H9 (cell line): ENCODE data around the gene CRHR1. TPM values are rescaled to one million over a fixed set of nuclear protein-coding genes. Genes with fewer than 3 reads are reported as not detected.
A peak's percentile ranks its signal among the peaks of the same experiment; 100 is the strongest.

Experiments used
- DNase-seq: peaks from one replicate; pipeline ENCODE4 v3.0.0-alpha.2; 2017
- H2AFZ ChIP-seq: one replicate; pipeline ENCODE4 v1.6.1; 2013; ENCODE audit warnings: mild to moderate bottlenecking, low read length, control low read depth, moderate library complexity
- H2AK5ac ChIP-seq: 2 replicates; pipeline ENCODE4 v1.6.1; 2013; ENCODE audit warnings: low read length, control low read depth, mixed read lengths; ENCODE audit not compliant: insufficient read length
- H2BK120ac ChIP-seq: one replicate; pipeline ENCODE4 v1.6.1; 2013; ENCODE audit warnings: low read depth, mild to moderate bottlenecking, low read length, control low read depth, inconsistent platforms; ENCODE audit not compliant: poor library complexity, severe bottlenecking
- H2BK12ac ChIP-seq: 2 replicates; pipeline ENCODE4 v1.6.1; 2013; ENCODE audit warnings: low read length, control low read depth, mixed read lengths, low read depth; ENCODE audit not compliant: insufficient read length
- H2BK15ac ChIP-seq: 2 replicates; pipeline ENCODE4 v1.6.1; 2013; ENCODE audit warnings: low read depth, low read length, control low read depth
- H2BK20ac ChIP-seq: one replicate; pipeline ENCODE4 v1.6.1; 2013; ENCODE audit warnings: low read depth, mild to moderate bottlenecking, low read length, control low read depth, inconsistent platforms; ENCODE audit not compliant: poor library complexity, severe bottlenecking
- H2BK5ac ChIP-seq: 2 replicates; pipeline ENCODE4 v1.6.1; 2013; ENCODE audit warnings: low read length, control low read depth, mixed read lengths; ENCODE audit not compliant: insufficient read length
- H3K14ac ChIP-seq: 2 replicates; pipeline ENCODE4 v1.6.1; 2013; ENCODE audit warnings: low read length, control low read depth; ENCODE audit not compliant: insufficient read depth
- H3K18ac ChIP-seq: 2 replicates; pipeline ENCODE4 v1.6.1; 2013; ENCODE audit warnings: low read depth, mild to moderate bottlenecking, mixed read lengths, low read length, control low read depth; ENCODE audit not compliant: insufficient read length
- H3K23ac ChIP-seq: 2 replicates; pipeline ENCODE4 v1.6.1; 2013; ENCODE audit warnings: low read length, control low read depth, mixed read lengths, low read depth; ENCODE audit not compliant: insufficient read length
- H3K23me2 ChIP-seq: 2 replicates; pipeline ENCODE4 v1.6.1; 2013; ENCODE audit warnings: low read depth, mild to moderate bottlenecking, mixed read lengths, low read length, control low read depth; ENCODE audit not compliant: insufficient read length, poor library complexity, severe bottlenecking
- H3K27ac ChIP-seq: 2 replicates; pipeline ENCODE4 v1.5.1; 2013; ENCODE audit warnings: low read length, control low read depth, mixed read lengths, low read depth; ENCODE audit not compliant: insufficient read length
- H3K27me3 ChIP-seq: 2 replicates; pipeline ENCODE4 v1.6.1; 2013; ENCODE audit warnings: low read length, control low read depth, inconsistent platforms; ENCODE audit not compliant: insufficient read depth
- H3K4ac ChIP-seq: 2 replicates; pipeline ENCODE4 v1.6.1; 2013; ENCODE audit warnings: low read depth, mild to moderate bottlenecking, control low read depth, inconsistent platforms, low read length, moderate library complexity
- H3K4me1 ChIP-seq: 2 replicates; pipeline ENCODE4 v1.6.1; 2013; ENCODE audit warnings: low read length, control low read depth, inconsistent platforms; ENCODE audit not compliant: insufficient read depth
- H3K4me2 ChIP-seq: 2 replicates; pipeline ENCODE4 v1.6.1; 2013; ENCODE audit warnings: low read length, control low read depth, mixed read lengths; ENCODE audit not compliant: insufficient read length, insufficient read depth
- H3K56ac ChIP-seq: 2 replicates; pipeline ENCODE4 v1.6.1; 2013; ENCODE audit warnings: low read depth, mild to moderate bottlenecking, mixed read lengths, low read length, control low read depth; ENCODE audit not compliant: insufficient read length
- H3K79me1 ChIP-seq: 2 replicates; pipeline ENCODE4 v1.6.1; 2013; ENCODE audit warnings: low read depth, mild to moderate bottlenecking, moderate library complexity, low read length, control low read depth, inconsistent platforms; ENCODE audit not compliant: insufficient read depth, poor library complexity, severe bottlenecking
- H3K79me2 ChIP-seq: 2 replicates; pipeline ENCODE4 v1.6.1; 2013; ENCODE audit warnings: low read length, control low read depth, inconsistent platforms; ENCODE audit not compliant: insufficient read depth
- H3K9ac ChIP-seq: 2 replicates; pipeline ENCODE4 v1.6.1; 2013; ENCODE audit warnings: low read length, control low read depth, mixed read lengths; ENCODE audit not compliant: insufficient read length; ENCODE audit errors: extremely low read depth
- H3K9me3 ChIP-seq: one replicate; pipeline ENCODE4 v1.6.1; 2013; ENCODE audit warnings: low read depth, low read length, inconsistent platforms; ENCODE audit not compliant: control insufficient read depth
- H3T11ph ChIP-seq: one replicate; pipeline ENCODE4 v1.6.1; 2013; ENCODE audit warnings: mild to moderate bottlenecking, low read length, control low read depth, inconsistent platforms
- H4K20me1 ChIP-seq: one replicate; pipeline ENCODE4 v1.6.1; 2013; ENCODE audit not compliant: control insufficient read depth, insufficient read length, insufficient read depth
- H4K5ac ChIP-seq: 2 replicates; pipeline ENCODE4 v1.6.1; 2013; ENCODE audit warnings: low read depth, mild to moderate bottlenecking, mixed read lengths, low read length, control low read depth; ENCODE audit not compliant: insufficient read length
- H4K8ac ChIP-seq: replicated peaks from 2 replicates; pipeline ENCODE4 v1.6.1; 2013; ENCODE audit warnings: low read length, control low read depth, mixed read lengths, low read depth; ENCODE audit not compliant: insufficient read length
- H4K91ac ChIP-seq: 2 replicates; pipeline ENCODE4 v1.6.1; 2013; ENCODE audit warnings: low read depth, mild to moderate bottlenecking, moderate library complexity, mixed read lengths, low read length, control low read depth; ENCODE audit not compliant: insufficient read length
- H3K27ac Mint-ChIP-seq, 3 experiments: 2 replicates in 2 of 3; 3 replicates in 1 of 3; pipeline ENCODE4 v1.8.0; 2020 to 2021; ENCODE audit warnings: mixed read lengths in 3 of 3, mild to moderate bottlenecking in 1 of 3, moderate library complexity in 1 of 3
- H3K27me3 Mint-ChIP-seq: 2 replicates; pipeline ENCODE4 v1.8.0; 2021; ENCODE audit warnings: low read depth, mild to moderate bottlenecking, moderate library complexity, mixed read lengths
- H3K36me3 Mint-ChIP-seq, 3 experiments: 2 replicates in 2 of 3; 3 replicates in 1 of 3; pipeline ENCODE4 v1.8.0; 2020 to 2021; ENCODE audit warnings: low read depth in 3 of 3, mixed read lengths in 3 of 3; ENCODE audit not compliant: insufficient read depth in 1 of 3
- H3K4me1 Mint-ChIP-seq, 2 experiments: 2 replicates each; pipeline ENCODE4 v1.8.0; 2020; ENCODE audit warnings: mixed read lengths in 2 of 2
- H3K4me3 Mint-ChIP-seq, 2 experiments: 2 replicates in 1 of 2; 3 replicates in 1 of 2; pipeline ENCODE4 v1.8.0; 2020 to 2021; ENCODE audit warnings: mild to moderate bottlenecking in 2 of 2, mixed read lengths in 2 of 2, moderate library complexity in 1 of 2
- H3K9me3 Mint-ChIP-seq, 2 experiments: 2 replicates in 1 of 2; 3 replicates in 1 of 2; pipeline ENCODE4 v1.8.0; 2020; ENCODE audit warnings: mild to moderate bottlenecking in 2 of 2, mixed read lengths in 2 of 2, moderate library complexity in 1 of 2
- CTCF ChIP-seq: fragments of 200-600 bp; sonication (generic); conservative IDR thresholded peaks from 3 replicates; pipeline ENCODE4 v1.8.0; 2021; ENCODE audit warnings: antibody characterized with exemption, mild to moderate bottlenecking
- WGBS: extraction: QIAGEN DNeasy Blood & Tissue Kit; methylation state at CpG from one replicate; pipeline ENCODE4 v1.1.7; 2013; ENCODE audit warnings: missing lambda C conversion rate, low lambda C conversion rate, mixed read lengths; ENCODE audit not compliant: insufficient read length; ENCODE audit errors: extremely low coverage; 5-methylcytosine and 5-hydroxymethylcytosine counted together
- total RNA-seq: library from RNA; stranded (reverse); gene quantifications from 2 replicates; pipeline ENCODE4 v1.2.1, GENCODE V29; 2021

CRHR1 gene
- total RNA-seq, 1 experiment from 2014 or later = 0.52 TPM

- Histone ChIP-seq H2BK15ac (no peak overlapping the region), H3K4me2 (no peak overlapping the region), H3K27ac (no peak overlapping the region), H3K56ac (no peak overlapping the region), H4K91ac (no peak overlapping the region), H3K9ac (no peak overlapping the region), H2AK5ac (no peak overlapping the region), H3K18ac (no peak overlapping the region), H2BK12ac (no peak overlapping the region), H2BK20ac (no peak overlapping the region), H4K20me1 (no peaks in the 10 kb centered on the region), H4K5ac (no peak overlapping the region), H2BK5ac (no peak overlapping the region), H3K14ac (peak overlapping the region; percentile 10; the same call in 1 of the 2 replicates), H3K79me2 (no peaks in the 10 kb centered on the region), H2BK120ac (no peak overlapping the region), H3K4me1 (0 out of 2 replicates have a peak, but pooled peaks cover 2% of the 10 kb centered on the region), H4K8ac (no peak overlapping the region), H3T11ph (no peak overlapping the region), H3K9me3 (no peaks in the 10 kb centered on the region), H3K23me2 (no peaks in the 10 kb centered on the region), H3K27me3 (no peaks in the 10 kb centered on the region), H3K79me1 (no peaks in the 10 kb centered on the region), H3K23ac (no peak overlapping the region), H2AFZ (no peak overlapping the region), H3K4ac (no peak overlapping the region)
- no peak for DNase-seq
- peak overlapping the region in 2 of 3 experiments; percentile 24 to 45; a peak in 3 of 7 replicates for H3K27ac Mint-ChIP-seq
- no peak overlapping the region for H3K4me3 Mint-ChIP-seq
- no peaks in the 10 kb centered on the region for H3K9me3 Mint-ChIP-seq
- H3K4me1 Mint-ChIP-seq = peaks cover 26 to 31% of the 10 kb centered on the region in 2 experiments
- H3K27me3 Mint-ChIP-seq = peaks cover 1% of the 10 kb centered on the region; the same call in 1 of the 2 replicates
- H3K36me3 Mint-ChIP-seq = no peaks in the 10 kb centered on the region
- WGBS = no CpG with 5 or more reads among the region's 14 CpGs
- no peak for TF ChIP-seq CTCF
Observed at GRCh38 chr17:45869676-45870341, 85.7 kb downstream of the CRHR1 start.
